ENCODE measurements around the gene MYO1A. TPM values are rescaled to one million over a fixed set of nuclear protein-coding genes. Genes with fewer than 3 reads are reported as not detected.

Gene MYO1A
- total RNA-seq, 1 experiment from 2014 or later, result 0.26 TPM

DNA sequence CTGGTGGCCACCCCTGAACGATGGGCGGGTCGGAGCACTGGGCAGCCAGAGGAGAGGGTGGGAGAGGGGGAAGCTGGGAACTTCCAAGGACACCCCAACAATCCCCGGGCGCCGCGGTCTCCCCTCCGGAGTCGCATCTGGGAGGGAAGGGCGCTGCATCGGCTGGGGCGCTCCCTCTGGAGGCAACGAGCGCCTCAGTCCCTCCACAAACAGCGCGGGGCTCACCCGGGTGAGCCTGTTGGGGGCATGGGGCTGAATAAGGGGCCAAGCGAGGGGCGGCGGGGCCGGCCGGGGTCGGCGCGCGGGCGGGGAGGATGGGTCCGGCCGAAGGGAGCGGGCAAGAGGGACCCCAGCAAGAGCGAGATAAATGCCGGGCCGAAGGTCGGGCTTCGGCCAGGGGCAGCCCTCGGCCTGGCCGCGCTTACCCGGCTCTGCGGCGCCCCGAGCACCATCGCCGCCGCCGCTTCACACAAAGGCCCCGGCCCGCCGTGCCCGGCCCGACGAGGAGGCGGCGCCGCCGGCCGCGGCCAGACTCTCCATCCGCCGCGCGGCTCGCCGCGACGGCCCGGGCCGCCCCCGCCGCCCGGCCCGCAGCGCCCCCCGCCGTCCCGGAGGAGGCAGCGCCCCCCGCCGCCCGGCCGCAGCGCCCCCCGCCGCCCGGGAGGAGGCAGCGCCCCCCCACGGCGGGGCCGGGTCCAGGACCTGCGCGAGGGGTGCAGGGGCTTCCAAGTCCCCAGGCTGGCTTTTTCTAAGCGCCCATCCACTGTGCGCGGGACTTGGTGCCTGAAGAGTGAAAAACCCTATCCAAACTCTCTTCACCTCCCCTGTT, 43.7 kb downstream of the MYO1A start, which contains the start of gene ZBTB39:
TSS of gene ZBTB39 (minus strand) at position 567 of the 829 bp plus-strand sequence. CDS start 1,629 bp downstream, outside the sequence.
- Histone ChIP-seq H2BK5ac (ENCODE audit: insufficient read length, low read length) (no peak within 1 kb of the TSS), H4K91ac (ENCODE audit: insufficient read length, low read depth, low read length) (no peak within 1 kb of the TSS), H4K20me1 (ENCODE audit: control insufficient read depth, insufficient read depth, insufficient read length) (no peaks in the 10 kb centered on the region), H2AFZ (ENCODE audit: low read length) (no peak within 1 kb of the TSS), H3K4ac (ENCODE audit: low read depth, low read length) (no peak within 1 kb of the TSS), H2BK12ac (ENCODE audit: insufficient read length, low read depth, low read length) (no peak within 1 kb of the TSS), H2AK5ac (ENCODE audit: insufficient read length, low read length) (no peak within 1 kb of the TSS), H3K4me1 (ENCODE audit: insufficient read depth, low read length) (peaks cover 11% of the 10 kb centered on the region; the same call in 1 of the 2 replicates), H3K79me1 (ENCODE audit: insufficient read depth, low read depth, low read length, poor library complexity, severe bottlenecking) (peaks cover 5% of the 10 kb centered on the region), H3K27me3 (ENCODE audit: insufficient read depth, low read length) (no peaks in the 10 kb centered on the region), H3K79me2 (ENCODE audit: insufficient read depth, low read length) (no peaks in the 10 kb centered on the region; the same call in 1 of the 2 replicates), H3T11ph (ENCODE audit: low read length) (no peak within 1 kb of the TSS), H4K8ac (replicated peaks; ENCODE audit: insufficient read length, low read depth, low read length) (no peak within 1 kb of the TSS), H2BK20ac (ENCODE audit: low read depth, low read length, poor library complexity, severe bottlenecking) (no peak within 1 kb of the TSS), H3K23me2 (ENCODE audit: insufficient read length, low read depth, low read length, poor library complexity, severe bottlenecking) (no peaks in the 10 kb centered on the region), H3K18ac (ENCODE audit: insufficient read length, low read depth, low read length) (peak within 1 kb of the TSS; percentile 60), H3K4me2 (ENCODE audit: insufficient read depth, insufficient read length, low read length) (peak within 1 kb of the TSS; percentile 60), H2BK15ac (ENCODE audit: low read depth, low read length) (no peak within 1 kb of the TSS), H3K14ac (ENCODE audit: insufficient read depth, low read length) (peak within 1 kb of the TSS; percentile 52; the same call in 1 of the 2 replicates), H3K9me3 (ENCODE audit: control insufficient read depth, low read depth, low read length) (no peaks in the 10 kb centered on the region), H3K56ac (ENCODE audit: insufficient read length, low read depth, low read length) (no peak within 1 kb of the TSS), H2BK120ac (ENCODE audit: low read depth, low read length, poor library complexity, severe bottlenecking) (no peak within 1 kb of the TSS), H3K9ac (ENCODE audit: extremely low read depth, insufficient read length, low read length) (peak within 1 kb of the TSS; percentile 77), H3K27ac (ENCODE audit: insufficient read length, low read depth, low read length) (no peak within 1 kb of the TSS), H3K23ac (ENCODE audit: insufficient read length, low read depth, low read length) (no peak within 1 kb of the TSS), H4K5ac (ENCODE audit: insufficient read length, low read depth, low read length) (no peak within 1 kb of the TSS)
- Mint-ChIP-seq H3K4me1 (peaks cover 45 to 51% of the 10 kb centered on the region in 2 experiments), H3K9me3 (no peaks in the 10 kb centered on the region), H3K27me3 (ENCODE audit: low read depth) (no peaks in the 10 kb centered on the region; the same call in 1 of the 2 replicates), H3K4me3 (peak within 1 kb of the TSS; percentile 91 to 93), H3K27ac (peak within 1 kb of the TSS in 2 of 3 experiments; percentile 12 to 74; a peak in 5 of 7 replicates), H3K36me3 (ENCODE audit: insufficient read depth in 1 of 3, low read depth in 3 of 3) (peaks cover 19 to 36% (median 34%) of the 10 kb centered on the region in 3 experiments; a peak in 6 of 7 replicates)
- WGBS (ENCODE audit: extremely low coverage, insufficient read length, low lambda C conversion rate), result no CpG with 5 or more reads among the region's 94 CpGs
- TF ChIP-seq, protein P1, sequence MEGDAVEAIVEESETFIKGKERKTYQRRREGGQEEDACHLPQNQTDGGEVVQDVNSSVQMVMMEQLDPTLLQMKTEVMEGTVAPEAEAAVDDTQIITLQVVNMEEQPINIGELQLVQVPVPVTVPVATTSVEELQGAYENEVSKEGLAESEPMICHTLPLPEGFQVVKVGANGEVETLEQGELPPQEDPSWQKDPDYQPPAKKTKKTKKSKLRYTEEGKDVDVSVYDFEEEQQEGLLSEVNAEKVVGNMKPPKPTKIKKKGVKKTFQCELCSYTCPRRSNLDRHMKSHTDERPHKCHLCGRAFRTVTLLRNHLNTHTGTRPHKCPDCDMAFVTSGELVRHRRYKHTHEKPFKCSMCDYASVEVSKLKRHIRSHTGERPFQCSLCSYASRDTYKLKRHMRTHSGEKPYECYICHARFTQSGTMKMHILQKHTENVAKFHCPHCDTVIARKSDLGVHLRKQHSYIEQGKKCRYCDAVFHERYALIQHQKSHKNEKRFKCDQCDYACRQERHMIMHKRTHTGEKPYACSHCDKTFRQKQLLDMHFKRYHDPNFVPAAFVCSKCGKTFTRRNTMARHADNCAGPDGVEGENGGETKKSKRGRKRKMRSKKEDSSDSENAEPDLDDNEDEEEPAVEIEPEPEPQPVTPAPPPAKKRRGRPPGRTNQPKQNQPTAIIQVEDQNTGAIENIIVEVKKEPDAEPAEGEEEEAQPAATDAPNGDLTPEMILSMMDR (conservative IDR thresholded peaks at IDR 0.05), result peak; percentile 60
- DNase-seq, result peak; percentile 75

Data from H9 (cell line).